ENCODE measurements around the gene ARID1B.
"Not testable (repeated sequence)": the region's sequence is repeated elsewhere in the genome, so short reads cannot be mapped to it uniquely, and the experiment has no call there.

ARID1B gene

GRCh38 chr6:157144859-157145568, 367.8 kb downstream of the ARID1B start:
- no peak for DNase-seq

- no peak for DNase-seq
Observed at GRCh38 chr6:157145656-157146285, 368.6 kb downstream of the ARID1B start.

- not testable (repeated sequence) for DNase-seq
Observed at GRCh38 chr6:157147054-157148026, 370.2 kb downstream of the ARID1B start.

- peak; percentile 44 to 61 for DNase-seq
Observed at GRCh38 chr6:157148391-157149323, 371.5 kb downstream of the ARID1B start.

GRCh38 chr6:157150076-157150475, 372.9 kb downstream of the ARID1B start:
- no peak for DNase-seq

GRCh38 chr6:157151029-157151428, 373.9 kb downstream of the ARID1B start:
- no peak for DNase-seq

GRCh38 chr6:157151989-157152388, 374.8 kb downstream of the ARID1B start:
- DNase-seq, result no peak

GRCh38 chr6:157152556-157152955, 375.4 kb downstream of the ARID1B start:
- no peak for DNase-seq

- DNase-seq, result no peak
Observed at GRCh38 chr6:157155804-157156203, 378.6 kb downstream of the ARID1B start.

GRCh38 chr6:157157258-157157657, 380.1 kb downstream of the ARID1B start:
- no peak for DNase-seq

- DNase-seq, result no peak
Observed at GRCh38 chr6:157158456-157158855, 381.3 kb downstream of the ARID1B start.

GRCh38 chr6:157158897-157159296, 381.7 kb downstream of the ARID1B start:
- no peak for DNase-seq

GRCh38 chr6:157159348-157159747, 382.2 kb downstream of the ARID1B start:
- DNase-seq, result no peak

- no peak for DNase-seq
Observed at GRCh38 chr6:157161912-157162311, 384.7 kb downstream of the ARID1B start.

GRCh38 chr6:157162766-157163433, 385.7 kb downstream of the ARID1B start:
- peak; percentile 19 to 23 for DNase-seq

GRCh38 chr6:157163434-157164159, 386.4 kb downstream of the ARID1B start:
- no peak for DNase-seq

GRCh38 chr6:157164972-157165371, 387.8 kb downstream of the ARID1B start:
- DNase-seq, result no peak

GRCh38 chr6:157166784-157167183, 389.6 kb downstream of the ARID1B start:
- DNase-seq, result no peak

- DNase-seq, result no peak
Observed at GRCh38 chr6:157167837-157168236, 390.7 kb downstream of the ARID1B start.

- no peak for DNase-seq
Observed at GRCh38 chr6:157168471-157168870, 391.3 kb downstream of the ARID1B start.

GRCh38 chr6:157169226-157169625, 392.0 kb downstream of the ARID1B start:
- no peak for DNase-seq

Data from hippocampal formation (tissue), 2 donors.